ENCODE measurements around the gene GMPPA.

- TF ChIP-seq CTCF (IDR thresholded peaks at IDR 0.05) (no peak), POLR2A (IDR thresholded peaks at IDR 0.05) (no peak)
Observed at GRCh38 chr2:219542931-219543595, 44.4 kb downstream of the GMPPA start.
